Ovary (tissue), 9 donors: Measurements from ENCODE around the gene ZNF316. TPM values are rescaled to one million over a fixed set of nuclear protein-coding genes. Genes with fewer than 3 reads are reported as not detected.

Source experiments
- DNase-seq, 5 donors: peaks; one replicate each; pipeline ENCODE4 v3.0.0-alpha.2; 2019 to 2020
- H3K27ac ChIP-seq, 2 donors: fragments of 200-600 bp; one replicate each; pipeline versions ENCODE4 v1.5.1 to v1.8.0; 2019 to 2022
- H3K27me3 ChIP-seq: fragments of 200-600 bp; one replicate; pipeline ENCODE4 v1.8.0; 2022
- H3K36me3 ChIP-seq: fragments of 200-600 bp; sonication (generic); one replicate; pipeline ENCODE4 v1.5.1; 2019
- H3K4me1 ChIP-seq: one replicate; pipeline ENCODE4 v1.8.1; 2013; ENCODE audit warnings: mild to moderate bottlenecking, moderate library complexity; ENCODE audit not compliant: insufficient read depth
- H3K4me3 ChIP-seq: fragments of 200-600 bp; sonication (generic); one replicate; pipeline ENCODE4 v1.5.1; 2017
- H3K9me3 ChIP-seq, 2 donors: fragments of 200-600 bp in 1 of 2; sonication (generic) in 1 of 2; one replicate each; pipeline versions ENCODE4 v1.5.1 to v1.8.1; 2013 to 2019; ENCODE audit warnings: mild to moderate bottlenecking in 1 of 2, moderate library complexity in 1 of 2
- CTCF ChIP-seq, 3 donors: fragments of 450-650 bp in 2 of 3; fragments of 200-600 bp in 1 of 3; IDR thresholded peaks; one replicate each; pipeline versions ENCODE4 v1.5.1 to v1.8.0; 2016 to 2022; ENCODE audit warnings: antibody characterized with exemption in 3 of 3, mild to moderate bottlenecking in 1 of 3
- EP300 ChIP-seq: sonication (generic); formaldehyde crosslinking; IDR thresholded peaks from one replicate; pipeline ENCODE4 v1.6.1; 2017; ENCODE audit warnings: antibody characterized with exemption
- POLR2A ChIP-seq: fragments of 450-650 bp; IDR thresholded peaks from one replicate; pipeline ENCODE4 v1.6.1; 2017; ENCODE audit warnings: antibody characterized with exemption, mild to moderate bottlenecking, moderate library complexity
- WGBS, 3 donors: extraction: QIAGEN DNeasy Blood & Tissue Kit in 1 of 3; methylation state at CpG; one replicate each; pipeline versions ENCODE4 v1.1.5 to v1.1.7; 2013 to 2017; 5-methylcytosine and 5-hydroxymethylcytosine counted together
- intact Hi-C, 4 donors: fragments of 100-400 bp; cut with DNase I; formaldehyde crosslinking; loops; one replicate each; pipeline versions ENCODE4 v1.11.0 to v1.15.1; 2022 to 2023
- polyA plus RNA-seq, 2 donors: library from polyadenylated mRNA; stranded (reverse); fragments of 200-250 nt in 1 of 2; fragments of 350-450 nt in 1 of 2; fragmentation: Illumina TruSeq in 1 of 2; extraction: RNeasy Lipid Tissue Mini Kit (QIAGEN cat#74804) in 1 of 2; gene quantifications; one replicate each; pipeline ENCODE4 v1.2.3, GENCODE V29; 2013 to 2014
- total RNA-seq, 7 donors: library from RNA; depleted of rRNA in 2 of 7; stranded (reverse); fragments of >200 nt in 2 of 7; fragmentation: NEBNext Ultra II Directional in 3 of 7; extraction: Animal tissue kit (Norgen Biotek cat#: 25700) in 3 of 7; gene quantifications; one replicate each; pipeline versions ENCODE4 v1.1.0 to v1.2.4, GENCODE V29; 2016 to 2023
- donor health status: DM: no; HTN: no; CAD: no; lungs with moderate emphysema.
- donor health status: DM: no; HTN: no; CAD: no.
- donor health status: Bipolar disorder and iron deficiency.
- donor health status: DM: yes; HTN: yes; CAD: no.
- donor health status: DM: no; HTN: no; CAD: no.
- donor health status: DM: yes; HTN: yes; CAD: no.

ZNF316 gene
- total and polyA plus RNA-seq, 9 donors, result 11.5 to 36.4 (median 28.1) TPM

- H3K4me3 ChIP-seq, result peak within 1 kb of the TSS; percentile 50
- H3K36me3 ChIP-seq, result no peaks in the 10 kb centered on the region
- no peak for TF ChIP-seq CTCF (IDR thresholded peaks at IDR 0.05)
- no peak for TF ChIP-seq POLR2A
- no peak for TF ChIP-seq EP300
- no peaks in the 10 kb centered on the region for H3K27me3 ChIP-seq
- peaks cover 8% of the 10 kb centered on the region for H3K4me1 ChIP-seq
- H3K9me3 ChIP-seq, result no peaks in the 10 kb centered on the region
- WGBS, 3 donors, result 3 to 8% (median 6%) methylated on average over 12 to 86 of the region's 91 CpGs
- intact Hi-C loops, result no loop called here
- DNase-seq, result peak; percentile 31 to 71 (median 58)
- peak within 1 kb of the TSS; percentile 41 to 45 for H3K27ac ChIP-seq
These were observed 22.0 kb upstream of the ZNF316 start, which contains the start of gene ZNF853 for GRCh38 chr7:6614953-6615722. ZNF853 (plus strand) TSS chr7:6615610; CDS start chr7:6616175, 565 bp downstream.

GRCh38 chr7:6615723-6616555, 21.2 kb upstream of the ZNF316 start:
- Histone ChIP-seq H3K9me3 (no peaks in the 10 kb centered on the region), H3K27me3 (no peaks in the 10 kb centered on the region), H3K4me1 (peaks cover 8% of the 10 kb centered on the region), H3K27ac (peak overlapping the region; percentile 41 to 43), H3K36me3 (no peaks in the 10 kb centered on the region), H3K4me3 (peak overlapping the region; percentile 44)
- TF ChIP-seq CTCF (IDR thresholded peaks at IDR 0.05) (no peak), EP300 (no peak), POLR2A (no peak)
- intact Hi-C loops, result no loop called here
- WGBS, 3 donors, result 7 to 29% (median 8%) methylated on average over 17 to 63 of the region's 63 CpGs
- DNase-seq, result peak; percentile 37 to 68 (median 56)

- TF ChIP-seq EP300 (no peak), CTCF (IDR thresholded peaks at IDR 0.05) (no peak), POLR2A (no peak)
- DNase-seq, result no peak
- no peak overlapping the region for H3K4me3 ChIP-seq
- no peak overlapping the region for H3K27ac ChIP-seq
- H3K27me3 ChIP-seq, result no peaks in the 10 kb centered on the region
- 85 to 88% (median 87%) methylated on average over 19 to 20 of the region's 20 CpGs for WGBS, 3 donors
- intact Hi-C loops, result no loop called here
- no peaks in the 10 kb centered on the region for H3K9me3 ChIP-seq
- no peaks in the 10 kb centered on the region for H3K36me3 ChIP-seq
- H3K4me1 ChIP-seq, result peaks cover 8% of the 10 kb centered on the region
These were observed 20.1 kb upstream of the ZNF316 start for GRCh38 chr7:6616854-6617643.

GRCh38 chr7:6618621-6619020, 18.5 kb upstream of the ZNF316 start:
- no peaks in the 10 kb centered on the region for H3K36me3 ChIP-seq
- peaks cover 8% of the 10 kb centered on the region for H3K4me1 ChIP-seq
- no peak for DNase-seq
- H3K4me3 ChIP-seq, result no peak overlapping the region
- no peaks in the 10 kb centered on the region for H3K27me3 ChIP-seq
- H3K27ac ChIP-seq, result no peak overlapping the region
- 83 to 94% (median 87%) methylated on average over 4 of the region's 4 CpGs for whole genome bisulfite sequencing, 3 donors
- intact Hi-C loops, result no loop called here
- TF ChIP-seq CTCF (IDR thresholded peaks at IDR 0.05) (no peak), EP300 (no peak), POLR2A (no peak)
- H3K9me3 ChIP-seq, result no peaks in the 10 kb centered on the region
